Aorta (tissue), 5 donors: ENCODE data around the gene IL4R. TPM values are rescaled to one million over a fixed set of nuclear protein-coding genes. Genes with fewer than 3 reads are reported as not detected.

ENCODE experiments used
- ATAC-seq: fragments of 200-7000 bp; cut with Tn5 transposase; one replicate; pipeline ENCODE4 v1.9.1; 2022; ENCODE audit warnings: moderate library complexity; ENCODE audit not compliant: low FRiP score
- DNase-seq, 2 donors: peaks; one replicate each; pipeline ENCODE4 v3.0.0-alpha.2; 2020
- H3K27ac ChIP-seq, 2 donors: one replicate each; pipeline ENCODE4 v1.5.1; 2013; ENCODE audit warnings: low read length in 2 of 2, mild to moderate bottlenecking in 2 of 2, moderate library complexity in 2 of 2, control low read depth in 1 of 2, inconsistent platforms in 1 of 2, low read depth in 1 of 2
- H3K27me3 ChIP-seq, 2 donors: one replicate each; pipeline ENCODE4 v1.6.1; 2013; ENCODE audit warnings: control low read depth in 1 of 2, low read length in 1 of 2, mild to moderate bottlenecking in 1 of 2, moderate library complexity in 1 of 2; ENCODE audit not compliant: insufficient read depth in 2 of 2, control insufficient read depth in 1 of 2
- H3K36me3 ChIP-seq, 2 donors: one replicate each; pipeline ENCODE4 v1.6.1; 2013; ENCODE audit warnings: control low read depth in 1 of 2, low read length in 1 of 2, mild to moderate bottlenecking in 1 of 2; ENCODE audit not compliant: insufficient read depth in 2 of 2, control insufficient read depth in 1 of 2
- H3K4me1 ChIP-seq, 2 donors: one replicate each; pipeline ENCODE4 v1.6.1; 2013; ENCODE audit warnings: low read length in 2 of 2, control low read depth in 1 of 2, mild to moderate bottlenecking in 1 of 2, moderate library complexity in 1 of 2; ENCODE audit not compliant: insufficient read depth in 2 of 2, control insufficient read depth in 1 of 2
- H3K4me3 ChIP-seq, 2 donors: one replicate each; pipeline ENCODE4 v1.5.1; 2013; ENCODE audit warnings: low read length in 2 of 2, control low read depth in 1 of 2, mild to moderate bottlenecking in 1 of 2
- H3K9me3 ChIP-seq: one replicate; pipeline ENCODE4 v1.6.1; 2013; ENCODE audit warnings: mild to moderate bottlenecking, low read length; ENCODE audit not compliant: control insufficient read depth
- WGBS, 2 donors: extraction: QIAGEN DNeasy Blood & Tissue Kit; methylation state at CpG; one replicate each; pipeline ENCODE4 v1.1.7; 2013; 5-methylcytosine and 5-hydroxymethylcytosine counted together
- intact Hi-C, 2 donors: fragments of 100-400 bp; cut with DNase I; formaldehyde crosslinking; loops; one replicate each; pipeline versions ENCODE4 v1.14.2 to v1.15.0; 2022
- polyA plus RNA-seq, 2 donors: library from polyadenylated mRNA; stranded (reverse); fragments of 200-250 nt; gene quantifications; one replicate each; pipeline ENCODE4 v1.2.3, GENCODE V29; 2013
- total RNA-seq, 2 donors: library from RNA; stranded (reverse); fragmentation: NEBNext Ultra II Directional; extraction: Animal tissue kit (Norgen Biotek cat#: 25700); gene quantifications; one replicate each; pipeline ENCODE4 v1.2.1, GENCODE V29; 2021
- donor health status: healthy with polysubstance abuse.
- donor health status: Bipolar disorder and iron deficiency.
- donor health status: DM: no; HTN: no; CAD: no.
- donor health status: DM: no; HTN: no; CAD: no.
- donor health status: DM: yes; HTN: yes; CAD: no.

The IL4R gene
- total and polyA plus RNA-seq, 4 donors, result 7.5 to 138 (median 71.2) TPM

DNA sequence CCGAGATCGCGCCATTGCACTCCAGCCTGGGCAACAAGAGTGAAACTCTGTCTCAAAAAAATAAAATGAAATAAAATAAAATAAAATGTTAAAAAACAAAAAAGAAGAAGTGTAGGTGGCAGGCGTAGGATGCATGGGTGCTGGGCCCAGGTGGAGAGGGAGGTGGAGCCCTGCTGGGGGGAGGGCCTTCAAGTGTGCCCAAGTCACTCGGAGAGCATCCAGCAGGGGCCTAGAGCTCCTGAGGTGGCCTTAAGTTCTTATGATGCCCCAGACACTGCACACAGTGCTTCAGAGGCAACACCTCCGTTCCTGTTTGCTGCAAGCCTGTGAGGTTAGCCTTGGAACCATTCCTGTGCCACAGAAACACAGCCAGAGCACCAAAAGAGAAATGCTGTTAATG is 23.2 kb downstream of the IL4R start:
- intact Hi-C loops, result loop anchor here in 1 of 2 donors (10.0 kb wide), 1 partner anchor 102 kb away; no protein-coding TSS in a partner anchor
- 70 to 81% methylated on average over 4 to 6 of the region's 6 CpGs for WGBS, 2 donors
- ATAC-seq, result no peak

DNA sequence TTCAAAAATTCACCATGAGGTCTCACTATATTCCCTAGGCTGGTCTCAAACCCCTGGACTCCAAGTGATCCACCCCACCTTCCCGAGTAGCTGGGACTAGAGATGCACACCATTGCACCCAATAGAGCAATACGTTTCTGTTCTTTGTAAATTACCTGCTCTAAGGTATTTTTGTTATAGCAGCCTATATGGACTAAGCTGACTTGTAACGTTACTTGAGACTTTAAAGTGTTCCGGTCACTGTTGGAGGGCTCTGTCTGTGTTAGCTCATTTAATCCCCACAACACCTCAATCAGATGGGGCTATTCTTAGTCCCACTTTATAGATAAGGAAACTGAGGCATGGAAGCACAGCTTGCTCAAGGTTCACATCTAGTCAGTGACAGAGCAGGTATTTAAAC is 25.4 kb downstream of the IL4R start:
- H3K27ac ChIP-seq, result no peak overlapping the region
- ATAC-seq, result no peak

More for the DNA sequence above, 23.2 kb downstream of the IL4R start:
- DNase-seq, result no peak
- Histone ChIP-seq H3K4me1 (no peaks in the 10 kb centered on the region), H3K27me3 (no peaks in the 10 kb centered on the region), H3K36me3 (peaks cover 0 to 2% of the 10 kb centered on the region in 2 donors), H3K4me3 (no peak overlapping the region), H3K27ac (no peak overlapping the region), H3K9me3 (no peaks in the 10 kb centered on the region)

DNA sequence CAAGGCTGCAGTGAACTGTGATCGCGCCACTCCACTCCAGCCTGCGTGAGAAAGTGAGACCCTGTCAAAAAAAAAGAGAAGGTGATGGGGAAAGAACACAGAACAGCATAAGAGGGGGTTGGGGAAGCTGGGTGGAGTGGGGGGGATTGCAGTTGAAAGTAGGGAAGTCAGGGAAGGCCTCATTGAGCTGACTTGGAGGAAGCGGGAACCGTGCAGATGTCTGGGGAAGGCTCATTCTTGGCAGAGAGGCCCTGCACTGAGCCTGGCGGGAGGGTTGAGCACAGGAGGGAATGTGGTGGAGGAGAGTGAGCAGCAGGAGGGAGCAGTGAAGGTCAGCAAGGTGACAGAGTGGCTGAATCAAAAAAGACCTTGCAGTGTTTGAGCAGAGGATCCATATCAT is 26.9 kb downstream of the IL4R start:
- H3K27ac ChIP-seq, result no peak overlapping the region
- H3K9me3 ChIP-seq, result peaks cover 2% of the 10 kb centered on the region
- DNase-seq (no peak), ATAC-seq (no peak)
- H3K4me3 ChIP-seq, result no peak overlapping the region
- no peaks in the 10 kb centered on the region for H3K27me3 ChIP-seq
- intact Hi-C loops, result no loop called here
- H3K36me3 ChIP-seq, result peaks cover 0 to 5% of the 10 kb centered on the region in 2 donors
- no peaks in the 10 kb centered on the region for H3K4me1 ChIP-seq
- 87 to 88% methylated on average over 6 of the region's 6 CpGs for WGBS, 2 donors

More for the DNA sequence above, 25.4 kb downstream of the IL4R start:
- no peaks in the 10 kb centered on the region for H3K4me1 ChIP-seq
- H3K9me3 ChIP-seq, result peaks cover 2% of the 10 kb centered on the region
- H3K4me3 ChIP-seq, result no peak overlapping the region
- no peak for DNase-seq
- WGBS, 2 donors, result 94 to 96% methylated on average over 4 of the region's 4 CpGs
- peaks cover 0 to 5% of the 10 kb centered on the region in 2 donors for H3K36me3 ChIP-seq
- intact Hi-C loops, result loop anchor here in 1 of 2 donors (10.0 kb wide), 1 partner anchor 104 kb away; no protein-coding TSS in a partner anchor
- no peaks in the 10 kb centered on the region for H3K27me3 ChIP-seq

GRCh38 chr16:27341549-27341948 is 27.8 kb downstream of the IL4R start:
- DNase-seq (no peak), ATAC-seq (no peak)
- WGBS, 2 donors, result 88 to 90% methylated on average over 9 of the region's 9 CpGs
- Histone ChIP-seq H3K9me3 (peaks cover 2% of the 10 kb centered on the region), H3K27ac (no peak overlapping the region), H3K4me3 (no peak overlapping the region), H3K4me1 (no peaks in the 10 kb centered on the region), H3K27me3 (no peaks in the 10 kb centered on the region), H3K36me3 (peaks cover 0 to 5% of the 10 kb centered on the region in 2 donors)
- intact Hi-C loops, result no loop called here

GRCh38 chr16:27341971-27342370 is 28.2 kb downstream of the IL4R start:
- no peak for ATAC-seq
- peaks cover 0 to 5% of the 10 kb centered on the region in 2 donors for H3K36me3 ChIP-seq
- 97% methylated on average over 11 of the region's 11 CpGs for whole genome bisulfite sequencing, 2 donors

GRCh38 chr16:27344721-27345120 is 30.9 kb downstream of the IL4R start:
- DNase-seq (no peak), ATAC-seq (peak; percentile 19)
- Histone ChIP-seq H3K36me3 (peaks cover 0 to 3% of the 10 kb centered on the region in 2 donors), H3K27ac (no peak overlapping the region), H3K4me1 (no peaks in the 10 kb centered on the region), H3K9me3 (peaks cover 2% of the 10 kb centered on the region), H3K4me3 (no peak overlapping the region), H3K27me3 (no peaks in the 10 kb centered on the region)
- WGBS, 2 donors, result 91 to 92% methylated on average over 15 of the region's 15 CpGs
- intact Hi-C loops, result no loop called here

More at GRCh38 chr16:27341971-27342370, 28.2 kb downstream of the IL4R start:
- Histone ChIP-seq H3K4me3 (no peak overlapping the region), H3K9me3 (peaks cover 2% of the 10 kb centered on the region), H3K27me3 (no peaks in the 10 kb centered on the region), H3K27ac (no peak overlapping the region), H3K4me1 (no peaks in the 10 kb centered on the region)
- intact Hi-C loops, result no loop called here
- DNase-seq, result no peak

GRCh38 chr16:27345201-27345600 is 31.4 kb downstream of the IL4R start:
- no peak for DNase-seq
- WGBS, 2 donors, result 92% methylated on average over 8 of the region's 8 CpGs
- no peaks in the 10 kb centered on the region for H3K4me1 ChIP-seq
- intact Hi-C loops, result no loop called here
- no peak for ATAC-seq
- H3K4me3 ChIP-seq, result no peak overlapping the region
- no peaks in the 10 kb centered on the region for H3K27me3 ChIP-seq
- no peak overlapping the region for H3K27ac ChIP-seq
- H3K9me3 ChIP-seq, result peaks cover 2% of the 10 kb centered on the region
- H3K36me3 ChIP-seq, result peaks cover 0 to 3% of the 10 kb centered on the region in 2 donors

DNA sequence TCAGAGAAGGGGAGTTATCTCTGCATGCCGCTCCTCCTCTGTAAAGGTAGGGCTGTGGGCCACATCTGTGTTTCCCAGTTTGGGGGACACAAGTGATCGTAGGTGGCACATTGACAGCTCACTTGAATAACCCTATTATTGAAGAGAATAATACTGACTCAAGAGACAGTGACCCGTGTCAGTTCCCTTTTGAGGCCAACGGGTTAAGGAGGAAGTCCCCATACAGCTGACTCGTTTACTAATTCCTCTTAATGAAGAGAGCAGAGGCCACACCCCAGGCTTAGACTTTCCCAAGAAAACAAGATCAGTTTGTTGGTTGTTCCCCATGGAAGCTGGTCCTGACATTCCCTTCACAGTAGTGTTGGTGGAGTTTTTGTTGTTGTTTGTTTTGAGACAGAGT is 33.0 kb downstream of the IL4R start:
- ATAC-seq, result no peak
- 79% methylated on average over 5 of the region's 5 CpGs for WGBS, 2 donors

GRCh38 chr16:27347930-27348685 is 34.3 kb downstream of the IL4R start:
- DNase-seq (no peak), ATAC-seq (no peak)
- intact Hi-C loops, result no loop called here
- no peaks in the 10 kb centered on the region for H3K9me3 ChIP-seq
- peaks cover 0 to 6% of the 10 kb centered on the region in 2 donors for H3K36me3 ChIP-seq
- 80 to 87% methylated on average over 9 of the region's 9 CpGs for WGBS, 2 donors
- H3K27ac ChIP-seq, result no peak overlapping the region
- no peaks in the 10 kb centered on the region for H3K27me3 ChIP-seq
- no peaks in the 10 kb centered on the region for H3K4me1 ChIP-seq
- H3K4me3 ChIP-seq, result no peak overlapping the region

More for the DNA sequence above, 33.0 kb downstream of the IL4R start:
- Histone ChIP-seq H3K27me3 (no peaks in the 10 kb centered on the region), H3K36me3 (peaks cover 0 to 7% of the 10 kb centered on the region in 2 donors), H3K9me3 (peaks cover 2% of the 10 kb centered on the region), H3K4me3 (no peak overlapping the region), H3K4me1 (no peaks in the 10 kb centered on the region), H3K27ac (no peak overlapping the region)
- intact Hi-C loops, result no loop called here
- DNase-seq, result no peak
